Hematopoietic multipotent progenitor cell treated with erythropoietin and hydrocortisone succinate and interleukin-3 and kit ligand, for 4 days (in vitro differentiated cells): ENCODE results near the gene SLIT3.
"Not testable (repeated sequence)": the region's sequence is repeated elsewhere in the genome, so short reads cannot be mapped to it uniquely, and the experiment has no call there.

ENCODE experiments used
- DNase-seq: peaks from one replicate; pipeline ENCODE4 v3.0.0-alpha.2; 2015

The SLIT3 gene

GRCh38 chr5:168749391-168750100, 551.4 kb downstream of the SLIT3 start:
- no peak for DNase-seq

DNA sequence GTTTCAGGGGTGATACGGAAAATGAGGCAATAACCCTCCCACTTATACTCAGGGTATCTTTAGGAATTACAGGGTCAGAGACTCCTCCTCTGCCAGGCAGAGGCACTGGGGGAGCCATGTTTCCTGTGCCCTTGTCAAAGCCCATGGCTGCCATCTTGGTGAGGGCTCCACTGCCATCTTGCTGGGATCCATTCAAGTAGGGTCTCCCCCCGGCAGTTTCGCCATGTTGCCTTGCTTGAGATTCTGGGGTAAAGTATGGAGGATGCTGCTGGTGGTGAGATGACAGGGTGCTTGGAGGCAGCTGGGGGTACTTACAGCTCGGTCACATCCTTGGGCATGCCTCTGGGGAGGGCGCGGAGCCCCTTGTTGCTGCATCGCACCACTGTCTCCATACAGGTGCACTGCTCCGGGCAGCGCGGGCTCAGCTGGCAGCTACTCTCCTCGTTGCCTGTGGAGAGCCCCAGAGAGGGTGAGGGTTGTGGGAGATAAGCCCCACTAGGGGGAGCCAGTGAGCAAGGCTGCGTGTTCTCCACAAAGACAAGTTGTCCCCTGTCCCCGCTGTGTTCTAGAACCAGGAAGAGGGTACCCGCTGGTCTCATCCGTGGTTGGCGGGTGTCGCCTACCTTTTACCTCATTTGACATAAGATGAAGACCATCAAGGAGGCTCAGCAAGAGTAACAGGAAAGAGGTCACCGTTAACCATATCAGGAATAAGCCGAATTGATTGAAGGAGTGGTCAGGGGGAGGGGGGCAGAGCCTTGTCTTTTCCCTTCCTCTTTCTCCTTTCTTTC, 552.8 kb downstream of the SLIT3 start:
- peak; percentile 82 for DNase-seq

- DNase-seq = peak; percentile 33
Measured at GRCh38 chr5:168746893-168747640, 553.9 kb downstream of the SLIT3 start.

- DNase-seq = not testable (repeated sequence)
Measured at GRCh38 chr5:168746126-168746892, 554.6 kb downstream of the SLIT3 start.

DNA sequence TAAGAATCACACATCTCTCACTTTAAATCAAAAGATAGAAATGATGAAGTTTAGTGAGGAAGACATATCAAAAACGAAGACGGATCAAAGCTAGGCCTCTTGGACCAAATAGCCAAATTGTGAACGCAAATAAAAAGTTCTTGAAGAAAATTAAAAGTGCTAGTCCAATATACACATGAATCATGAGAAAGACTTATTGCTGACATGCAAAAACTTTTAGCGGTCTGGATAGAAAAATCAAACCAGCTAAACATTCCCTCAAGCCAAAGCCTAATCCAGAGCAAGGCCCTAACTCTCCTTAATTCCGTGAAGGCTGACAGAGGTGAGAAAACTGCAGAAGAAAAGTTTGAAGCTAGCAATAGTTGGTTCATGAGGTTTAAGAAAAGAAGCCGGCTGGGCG, 557.3 kb downstream of the SLIT3 start:
- DNase-seq = no peak

GRCh38 chr5:168742311-168742710, 558.6 kb downstream of the SLIT3 start:
- DNase-seq = not testable (repeated sequence)

DNA sequence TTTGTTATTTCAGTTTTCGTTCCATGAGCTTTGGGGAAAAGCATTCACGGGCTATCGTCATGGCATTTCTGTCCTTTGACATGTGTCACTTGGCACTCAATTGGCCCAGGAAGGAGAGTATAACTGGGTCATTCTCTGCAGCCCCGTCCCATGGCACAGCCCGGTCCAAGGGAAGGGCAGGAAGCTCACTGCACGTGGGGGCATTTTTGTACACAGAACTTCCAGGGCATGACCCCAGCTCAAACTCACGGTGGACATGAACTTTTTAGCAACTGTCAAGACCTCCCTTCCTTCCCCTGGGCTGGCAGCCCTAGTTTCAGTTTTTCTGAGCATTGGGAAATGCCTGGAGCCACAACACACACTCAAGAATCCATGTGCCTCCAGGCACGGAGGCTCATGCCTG, 560.1 kb downstream of the SLIT3 start:
- DNase-seq = no peak

DNA sequence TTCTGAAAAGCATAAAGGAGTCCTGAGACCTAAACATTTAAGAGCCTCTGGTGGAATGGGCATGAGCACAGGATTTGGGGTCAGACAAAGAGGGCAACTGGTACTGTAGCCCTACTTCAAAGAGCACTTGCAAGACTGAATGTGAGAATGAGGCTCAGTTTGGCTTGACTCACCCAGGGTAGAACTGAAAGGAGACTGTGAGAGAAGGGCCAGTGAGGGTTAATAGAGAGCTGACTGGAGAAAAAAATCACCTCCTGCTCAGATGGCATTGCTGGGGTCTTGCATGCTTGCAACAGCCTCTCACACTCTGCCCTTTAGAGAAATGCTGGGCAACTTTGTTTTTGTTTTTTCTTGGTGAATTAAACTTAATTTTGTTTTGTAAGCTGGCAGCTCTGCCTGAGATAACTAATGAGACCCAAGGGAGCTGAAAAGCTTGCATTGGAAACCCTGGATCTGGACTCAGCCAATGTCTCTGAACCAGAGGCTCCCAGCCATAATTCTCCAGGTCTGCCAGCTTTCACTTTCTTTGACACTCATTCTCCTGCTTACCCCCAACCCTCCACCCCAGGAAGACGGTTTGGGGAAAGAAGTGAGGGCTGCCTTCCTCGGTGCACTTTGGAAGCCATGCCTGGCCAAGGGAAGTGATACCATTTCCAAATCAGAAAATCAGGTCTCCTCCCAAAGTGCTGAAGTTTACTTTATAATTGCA, 560.7 kb downstream of the SLIT3 start:
- DNase-seq = no peak

DNA sequence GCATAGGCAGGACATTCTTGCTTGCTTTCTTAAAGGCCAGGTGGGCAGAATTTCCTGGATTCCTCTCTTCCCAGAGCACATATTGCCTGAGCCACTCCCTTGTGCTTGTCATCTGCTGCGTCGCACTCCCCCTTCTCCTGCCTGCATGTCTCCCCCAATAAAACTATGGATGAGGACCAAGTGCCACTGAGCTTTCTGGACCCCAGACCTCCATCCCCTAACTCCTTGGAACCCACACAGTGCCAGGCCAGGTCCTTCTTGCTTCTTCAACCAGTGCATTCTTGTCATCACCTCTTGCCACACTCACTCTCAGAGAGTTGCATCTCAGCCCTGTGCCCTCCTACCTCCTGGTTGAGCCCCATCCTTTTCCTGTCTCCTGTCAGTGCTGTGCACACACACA, 563.9 kb downstream of the SLIT3 start:
- DNase-seq = no peak

DNA sequence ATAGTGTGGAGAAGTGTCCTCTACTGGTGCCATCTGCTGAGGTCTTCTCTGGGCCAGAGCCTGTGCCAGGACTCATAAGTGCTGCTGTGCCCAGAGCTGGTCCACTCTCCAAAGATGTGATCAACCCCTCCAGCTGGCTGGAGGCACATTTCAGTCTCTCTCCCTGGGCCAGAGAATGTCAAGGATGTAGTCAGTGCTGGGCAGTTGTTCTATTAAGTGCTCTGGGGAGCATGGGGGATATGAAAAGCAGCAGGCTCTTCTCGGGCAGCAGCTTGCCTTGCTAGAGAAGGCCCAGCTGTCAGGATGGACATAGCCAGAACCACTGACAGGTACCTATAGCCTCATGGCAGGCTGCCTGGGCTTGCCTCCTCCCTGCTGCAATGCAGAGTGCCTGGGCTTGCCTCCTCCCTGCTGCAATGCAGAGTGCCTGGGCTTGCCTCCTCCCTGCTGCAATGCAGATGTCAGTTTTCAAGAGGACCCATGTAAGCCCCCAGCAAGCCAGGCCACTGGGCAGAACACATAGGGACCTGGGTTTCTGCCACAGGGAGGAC, 564.6 kb downstream of the SLIT3 start:
- no peak for DNase-seq

DNA sequence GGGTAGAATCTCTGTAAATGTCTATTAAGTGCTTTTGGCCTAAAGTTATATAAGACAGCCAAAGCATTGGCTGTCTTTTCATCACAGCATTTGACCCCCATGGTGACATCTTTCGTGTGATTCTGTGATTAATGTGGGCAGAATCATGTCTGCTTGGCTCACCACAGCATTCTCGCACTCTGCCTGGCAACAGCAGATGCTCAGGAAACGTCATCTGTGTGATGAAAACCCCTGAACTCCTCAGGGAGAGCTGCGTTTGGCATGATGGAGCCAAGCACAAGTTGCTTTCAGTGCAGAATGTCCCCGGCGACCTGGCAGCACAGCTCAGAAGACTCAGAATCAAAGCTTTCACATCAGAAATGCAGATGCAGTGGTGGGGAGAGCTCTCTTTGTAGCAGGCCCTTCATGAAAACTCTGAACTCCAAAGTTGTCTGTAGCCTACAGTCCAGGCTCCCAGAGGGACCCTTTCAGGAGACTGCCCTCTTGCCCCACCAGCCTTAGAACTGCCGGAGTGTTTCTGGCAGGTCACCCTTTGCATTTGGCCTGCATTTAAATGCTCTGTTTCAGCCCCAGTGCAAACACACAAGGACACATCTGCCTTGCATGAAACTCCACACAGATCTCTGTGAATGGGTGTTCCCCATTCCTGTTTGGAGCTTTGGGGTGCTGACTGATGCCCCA, 566.2 kb downstream of the SLIT3 start:
- DNase-seq = no peak

GRCh38 chr5:168734119-168734518, 566.8 kb downstream of the SLIT3 start:
- DNase-seq = no peak

DNA sequence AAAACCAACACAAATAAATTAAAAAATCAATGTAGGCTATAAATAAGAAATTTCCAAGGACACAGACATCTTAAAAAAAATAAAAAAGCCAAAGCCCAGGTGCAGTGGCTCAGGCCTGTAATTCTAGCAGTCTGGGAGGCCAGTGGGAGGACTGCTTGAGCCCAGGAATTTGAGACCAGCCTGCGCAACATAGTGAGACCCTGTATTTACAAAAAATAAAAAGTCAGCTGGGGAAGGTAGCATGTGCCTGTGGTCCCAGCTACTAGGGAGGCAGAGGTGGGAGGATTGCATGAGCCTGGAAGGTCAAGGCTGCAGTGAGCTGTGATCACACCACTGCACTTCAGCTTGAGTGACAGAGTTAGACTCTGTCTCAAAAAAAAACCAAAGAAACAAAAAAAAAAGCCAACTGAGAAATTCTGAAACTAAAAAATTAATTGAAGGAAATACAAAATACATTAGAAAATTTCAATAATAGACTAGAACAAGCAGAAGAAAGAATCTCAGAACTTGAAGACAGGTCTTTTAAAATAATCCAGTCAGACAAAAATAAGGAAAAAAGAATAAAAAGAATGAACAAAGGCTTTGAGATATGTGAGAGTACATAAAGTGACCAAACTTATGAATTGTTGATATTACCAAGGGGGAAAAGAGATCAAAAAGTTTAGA, 572.3 kb downstream of the SLIT3 start:
- DNase-seq = no peak

- DNase-seq = no peak
Measured at GRCh38 chr5:168727547-168727946, 573.4 kb downstream of the SLIT3 start.

DNA sequence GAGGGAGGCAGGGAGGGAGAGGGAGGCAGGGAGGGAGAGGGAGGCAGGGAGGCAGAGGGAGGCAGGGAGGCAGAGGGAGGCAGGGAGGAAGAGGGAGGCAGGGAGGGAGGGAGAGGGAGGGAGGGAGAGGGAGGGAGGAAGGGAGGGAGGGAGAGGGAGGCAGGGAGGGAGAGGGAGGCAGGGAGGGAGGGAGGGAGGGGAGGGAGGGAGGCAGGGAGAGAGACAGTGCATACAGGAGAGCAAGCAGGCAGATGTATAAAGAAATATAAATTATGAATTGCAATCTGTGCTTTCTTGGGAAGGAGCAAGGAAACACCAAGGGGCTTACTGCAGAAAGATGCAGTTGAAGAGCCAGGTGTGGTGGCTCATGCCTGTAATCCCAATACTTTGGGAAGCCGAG, 574.6 kb downstream of the SLIT3 start:
- no peak for DNase-seq

GRCh38 chr5:168724227-168724626, 576.7 kb downstream of the SLIT3 start:
- no peak for DNase-seq

- no peak for DNase-seq
Measured at GRCh38 chr5:168723037-168723436, 577.9 kb downstream of the SLIT3 start.

DNA sequence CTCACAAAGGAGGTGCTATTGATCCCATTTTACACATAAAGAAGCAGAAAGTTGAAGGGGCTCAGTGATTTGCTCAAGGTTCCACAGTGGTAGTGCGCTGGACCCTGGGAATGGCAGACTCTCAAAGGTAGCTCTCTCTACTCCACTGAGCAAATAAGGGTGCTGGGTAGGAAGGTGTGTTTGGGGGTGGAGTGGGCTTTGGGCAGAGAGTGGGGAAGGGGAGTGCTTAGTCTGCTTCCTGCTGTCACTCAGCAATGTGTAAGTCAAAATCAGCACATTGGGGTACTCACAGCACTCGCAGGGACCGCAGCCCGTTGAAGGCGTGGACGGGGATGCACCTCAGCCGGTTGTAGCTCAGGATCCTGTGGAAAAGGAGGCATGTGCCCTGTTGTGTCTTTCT, 579.0 kb downstream of the SLIT3 start:
- no peak for DNase-seq

DNA sequence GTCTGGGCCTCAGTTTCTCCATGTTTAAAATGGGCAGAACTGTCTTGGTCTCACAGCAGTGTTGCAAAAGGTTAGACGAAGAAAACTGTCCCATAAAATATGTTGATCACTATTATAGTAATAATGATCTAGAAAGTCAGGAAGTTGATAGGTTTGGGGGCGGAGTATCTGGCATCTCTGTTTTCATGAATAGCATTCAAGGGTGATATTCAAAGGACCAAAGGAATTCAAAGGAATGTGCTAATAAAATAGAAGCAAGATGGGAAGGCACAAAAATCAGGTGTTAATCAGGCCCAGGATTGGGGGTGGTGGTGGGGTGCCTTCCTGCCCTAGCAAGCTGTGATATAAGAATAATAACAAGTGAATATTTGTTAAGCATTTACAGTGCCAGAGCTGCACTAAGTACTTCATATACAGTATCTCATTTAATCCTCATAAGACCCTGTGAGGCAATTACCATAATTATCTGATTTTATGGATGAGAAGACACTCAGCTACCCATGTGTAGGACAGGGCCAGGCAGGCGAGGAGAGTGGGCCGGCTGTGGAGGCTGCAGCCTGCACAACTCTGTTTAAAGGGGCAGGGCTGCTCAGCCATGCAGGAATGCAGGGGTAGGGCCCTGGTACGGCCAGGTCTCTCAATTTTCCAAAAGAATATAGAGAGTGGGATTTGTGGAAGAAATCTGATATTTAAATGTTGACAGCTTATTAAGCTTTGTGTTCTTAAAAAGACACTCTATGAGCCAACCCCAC, 579.8 kb downstream of the SLIT3 start:
- no peak for DNase-seq

- no peak for DNase-seq
Measured at GRCh38 chr5:168720575-168720974, 580.4 kb downstream of the SLIT3 start.
